Dermis blood vessel endothelial cell (primary cell): Measurements from ENCODE around the gene ETS2. TPM values are rescaled to one million over a fixed set of nuclear protein-coding genes. Genes with fewer than 3 reads are reported as not detected.

ENCODE experiments used
- DNase-seq: peaks from one replicate; pipeline ENCODE4 v3.0.0; 2010
- total RNA-seq: library from RNA; depleted of rRNA; stranded (reverse); fragments of >200 nt; gene quantifications from 2 replicates; pipeline ENCODE4 v1.2.3, GENCODE V29; 2014

ETS2 gene
- total RNA-seq, 1 donor from 2014 or later: 26.2 TPM

GRCh38 chr21:38780879-38781278, 24.9 kb upstream of the ETS2 start:
- DNase-seq: no peak

DNA sequence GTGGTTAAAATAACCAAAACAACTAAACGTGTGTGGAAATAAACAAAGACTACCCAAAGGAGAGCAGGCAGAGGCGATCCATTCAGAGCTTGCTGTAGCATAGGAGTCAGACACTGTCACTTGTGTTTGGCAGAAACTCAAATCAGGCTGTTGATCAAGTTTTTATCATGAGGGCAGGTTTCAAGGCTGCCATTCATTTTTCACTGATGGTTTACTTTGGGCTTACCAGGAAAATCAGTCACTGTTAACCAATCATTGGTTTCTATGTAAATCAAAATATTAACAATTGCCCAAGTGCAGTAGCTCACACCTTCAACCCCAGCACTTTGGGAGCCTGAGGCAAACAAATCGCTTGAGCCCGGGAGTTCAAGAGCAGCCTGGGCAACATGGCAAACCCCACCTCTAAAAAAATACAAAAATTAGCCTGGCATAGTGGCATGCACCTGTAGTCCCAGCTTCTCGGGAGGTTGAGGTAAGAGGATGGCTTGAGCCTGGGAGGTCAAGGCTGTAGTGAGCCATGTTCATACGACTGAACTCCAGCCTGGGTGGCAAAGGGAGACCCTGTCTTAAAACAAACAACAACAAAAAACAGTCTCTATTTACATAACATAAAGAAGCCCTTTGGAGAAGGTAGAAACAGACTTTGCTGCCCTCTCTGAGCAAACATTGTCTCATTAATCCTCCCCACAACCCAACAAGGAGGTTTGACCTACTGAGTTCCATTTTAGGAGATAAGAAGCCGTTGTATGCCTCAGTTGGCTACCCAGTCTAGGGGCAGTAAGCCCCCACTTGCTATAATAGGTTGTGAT, 21.1 kb upstream of the ETS2 start:
- no peak for DNase-seq

DNA sequence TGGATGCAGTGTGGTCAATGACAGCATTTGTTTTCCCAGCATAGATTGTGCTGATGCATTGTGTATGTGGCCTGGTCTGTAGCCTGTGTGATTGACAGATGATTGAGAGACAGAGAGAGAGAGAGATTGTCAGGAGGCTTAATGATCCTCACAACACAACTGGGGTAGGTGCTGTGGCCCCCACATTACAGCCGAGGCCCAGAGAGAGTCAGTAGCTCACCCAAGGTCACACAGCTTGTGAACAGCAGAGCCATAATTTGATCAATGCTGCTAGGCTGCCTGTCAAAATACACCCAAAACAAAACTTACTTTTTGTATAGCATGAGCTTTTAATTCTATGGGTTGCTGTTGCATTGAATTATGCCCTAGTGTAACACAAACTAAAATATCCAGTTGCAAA, 20.2 kb upstream of the ETS2 start:
- DNase-seq: no peak

DNA sequence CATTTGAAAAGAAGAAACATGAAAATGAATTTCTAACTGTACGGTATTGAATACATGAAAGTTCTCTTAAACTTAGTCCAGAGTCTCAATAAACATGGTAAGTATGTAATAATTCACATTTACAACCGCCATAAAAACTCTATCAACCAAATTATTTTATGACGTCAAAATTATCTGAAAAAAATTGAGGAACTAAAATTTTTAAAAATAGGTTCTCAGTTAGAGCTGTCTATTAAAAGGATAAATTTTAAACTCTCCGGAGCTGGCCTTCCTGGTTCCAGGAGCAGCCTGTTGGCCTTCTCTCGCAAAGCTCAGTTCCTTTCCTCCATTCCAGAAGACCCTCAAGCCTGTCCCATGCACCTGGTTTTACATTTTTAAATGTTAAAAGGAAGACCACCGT, 18.7 kb upstream of the ETS2 start:
- DNase-seq: no peak

DNA sequence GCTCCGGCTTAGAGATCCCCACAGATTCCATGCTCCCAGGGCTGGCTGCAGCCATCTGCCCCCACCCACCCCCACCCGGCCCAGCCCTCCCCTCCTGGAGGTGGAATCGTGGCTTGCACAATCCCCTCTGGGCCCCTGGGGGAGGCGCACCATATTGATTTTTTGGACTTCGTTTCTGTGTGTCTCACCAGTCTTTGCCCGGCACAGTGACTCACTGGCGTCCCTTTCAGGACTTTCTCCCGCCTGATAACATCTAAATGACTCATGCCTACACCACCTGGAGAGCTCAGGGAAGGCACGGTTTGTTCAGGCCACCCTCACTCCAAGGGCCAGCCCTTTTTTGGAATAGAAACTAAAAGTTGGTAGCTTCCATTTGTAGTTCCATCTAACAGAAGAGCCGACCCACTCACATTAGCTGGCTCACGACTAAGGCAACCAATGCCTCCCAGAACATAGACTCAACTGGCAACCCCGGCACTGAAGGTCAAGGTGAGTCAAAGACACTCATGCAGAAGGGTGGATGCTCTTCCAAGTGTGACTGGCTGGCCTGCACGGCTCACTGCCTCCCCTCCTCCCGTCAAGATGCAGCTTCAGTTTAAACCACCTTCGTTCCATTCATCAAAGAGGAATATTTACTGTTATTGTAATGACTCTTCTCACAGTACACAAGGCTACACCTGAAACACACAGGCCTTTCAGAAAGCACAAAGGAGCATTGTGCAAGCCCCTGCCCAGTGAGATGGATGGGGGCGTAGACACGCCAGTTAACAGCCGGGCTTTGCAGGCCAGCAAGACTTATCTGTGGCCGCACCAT, 18.1 kb upstream of the ETS2 start:
- peak; percentile 47 for DNase-seq

DNA sequence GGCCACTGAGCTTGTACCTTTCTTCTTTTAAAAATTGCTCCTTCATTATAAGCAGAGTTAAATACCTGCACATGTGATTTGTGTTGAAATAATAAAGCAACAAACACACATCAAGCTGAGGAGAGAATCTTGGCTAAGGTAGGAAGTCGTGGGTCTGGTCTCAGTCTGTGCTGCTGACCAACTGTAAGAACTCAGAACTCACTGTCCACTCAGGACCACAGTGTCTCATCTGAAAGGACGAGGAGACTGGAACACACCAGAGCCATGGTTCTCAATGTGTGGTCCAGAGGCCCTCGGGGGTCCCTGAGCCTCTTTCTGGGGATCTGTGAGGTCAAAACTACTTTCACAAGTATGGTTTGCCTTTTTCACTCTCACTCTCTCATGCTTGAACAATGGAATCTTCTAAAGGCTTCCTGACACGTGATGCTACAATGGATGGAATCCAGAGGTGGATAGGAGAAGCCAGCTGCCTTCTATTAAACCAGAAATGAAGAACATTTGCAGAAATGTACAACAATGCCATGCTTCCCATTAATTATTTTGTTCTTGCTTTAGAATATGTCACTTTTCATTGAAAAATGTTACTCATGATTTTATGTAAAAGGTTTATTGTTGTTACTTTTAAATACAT, 17.3 kb upstream of the ETS2 start:
- no peak for DNase-seq

DNA sequence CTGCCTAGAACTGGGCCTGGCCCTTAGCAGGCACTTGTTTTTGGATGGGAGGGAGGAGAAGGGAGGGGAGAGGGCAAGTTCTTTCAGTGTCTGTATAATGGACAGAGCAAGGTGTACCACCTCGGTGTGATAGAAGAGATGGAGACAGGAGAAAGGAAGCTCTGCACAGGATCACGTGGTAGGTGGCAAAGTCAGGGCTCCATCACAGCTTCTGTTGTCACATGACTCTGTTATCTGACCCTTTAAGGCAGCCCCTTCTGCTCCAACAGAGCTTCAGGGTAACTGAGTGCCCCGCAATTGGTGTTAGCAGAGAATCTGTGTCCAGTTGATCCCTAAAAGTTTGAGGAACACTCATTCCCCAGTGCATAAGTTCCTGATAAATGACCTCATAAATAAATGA, 16.5 kb upstream of the ETS2 start:
- no peak for DNase-seq

DNA sequence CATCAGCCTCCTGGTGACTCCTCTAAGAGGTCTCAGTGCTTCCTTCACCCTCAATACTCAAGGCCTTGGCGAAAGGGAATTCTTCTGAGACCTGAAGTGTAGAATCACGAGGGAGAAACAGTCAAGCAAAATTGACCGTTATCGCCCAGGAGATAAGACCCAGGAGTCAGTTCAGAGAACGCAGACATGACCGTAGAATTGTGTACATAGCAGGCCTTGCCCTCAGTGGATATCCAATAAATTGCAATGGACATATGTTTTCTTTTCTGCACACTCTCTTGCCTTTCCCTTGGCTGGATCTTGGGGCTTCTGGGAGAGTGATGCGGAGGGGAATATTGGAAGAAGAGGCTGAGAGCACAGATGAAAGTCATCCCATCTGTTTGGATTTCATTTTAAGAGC, 15.7 kb upstream of the ETS2 start:
- DNase-seq: no peak

GRCh38 chr21:38790961-38791360, 14.8 kb upstream of the ETS2 start:
- no peak for DNase-seq

GRCh38 chr21:38792676-38793459, 12.9 kb upstream of the ETS2 start:
- no peak for DNase-seq

DNA sequence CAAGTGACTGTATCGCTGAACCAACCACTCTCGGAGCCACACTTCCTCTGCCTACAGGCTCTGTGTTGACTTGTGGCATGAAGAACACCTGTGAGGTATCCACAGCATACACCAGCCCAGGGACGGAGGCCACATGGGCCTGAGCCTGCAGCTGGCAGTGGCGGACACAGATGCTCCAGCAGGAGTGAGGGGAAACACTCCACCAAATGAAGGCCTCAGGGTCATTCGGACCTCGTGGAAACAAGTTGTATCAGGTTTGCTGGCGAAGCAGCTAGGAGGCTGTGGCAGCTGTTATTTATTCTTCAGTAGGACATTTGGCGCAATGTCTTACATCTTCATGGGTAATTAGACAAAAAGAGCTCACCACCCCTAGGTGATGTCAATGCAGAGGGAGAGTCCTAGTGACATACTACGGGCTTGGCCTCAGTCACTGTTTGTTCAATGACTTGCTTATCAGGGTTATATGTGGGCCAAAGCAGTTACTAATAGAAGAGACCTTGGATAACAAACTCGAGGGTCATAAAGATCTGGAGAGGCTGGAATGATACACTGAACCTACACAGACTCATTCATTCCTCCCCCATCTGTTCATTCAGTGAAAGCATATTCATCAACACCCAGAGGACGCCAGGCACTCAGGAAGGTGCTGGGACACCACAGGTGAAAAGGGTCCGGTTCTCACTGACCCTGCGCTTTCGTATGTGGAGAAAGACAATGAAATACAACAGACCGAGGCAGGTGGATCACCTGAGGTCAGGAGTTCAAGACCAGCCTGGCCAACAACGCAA, 11.6 kb upstream of the ETS2 start:
- no peak for DNase-seq

DNA sequence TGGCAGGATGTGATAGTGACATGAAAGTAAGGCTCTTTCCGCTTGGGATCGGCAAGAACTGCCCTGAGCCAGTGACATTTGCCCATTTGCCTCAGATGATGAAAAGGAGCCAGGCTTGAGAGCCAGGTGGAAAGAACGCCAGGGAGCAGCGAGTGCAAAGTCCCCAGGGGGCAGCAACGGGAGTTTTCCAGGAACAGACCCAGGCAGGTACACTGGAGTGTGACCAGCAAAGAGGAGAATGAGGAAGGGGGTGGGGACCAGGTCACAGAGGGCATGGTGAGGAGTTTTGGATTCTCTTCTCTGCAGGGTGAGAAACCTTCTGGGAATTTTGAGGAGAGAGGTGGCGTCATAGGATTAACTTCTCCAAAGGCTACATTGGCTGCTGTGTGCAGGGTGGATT, 10.8 kb upstream of the ETS2 start:
- no peak for DNase-seq

GRCh38 chr21:38795475-38795874, 10.3 kb upstream of the ETS2 start:
- DNase-seq: no peak

DNA sequence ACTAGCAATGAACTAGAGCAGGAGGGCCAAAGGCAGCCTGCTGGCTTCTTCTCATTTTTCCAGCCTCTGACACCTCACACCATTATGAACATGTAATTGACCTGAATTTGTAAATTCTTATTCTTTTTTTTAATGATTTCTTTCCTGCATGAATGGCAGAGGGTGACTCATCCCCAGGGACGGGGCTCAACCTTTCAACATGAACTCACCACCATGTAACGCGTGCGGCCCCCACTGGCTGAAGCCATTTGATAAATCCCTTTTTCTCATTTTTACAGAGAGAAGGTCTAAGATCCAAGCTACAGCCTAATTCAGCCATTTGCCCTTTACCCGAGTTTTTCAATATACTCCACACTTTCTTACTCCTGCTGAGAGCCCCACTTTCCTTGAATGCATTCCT, 9.3 kb upstream of the ETS2 start:
- DNase-seq: peak; percentile 43

- DNase-seq: no peak
These were observed 8.3 kb upstream of the ETS2 start for GRCh38 chr21:38797470-38797869.

DNA sequence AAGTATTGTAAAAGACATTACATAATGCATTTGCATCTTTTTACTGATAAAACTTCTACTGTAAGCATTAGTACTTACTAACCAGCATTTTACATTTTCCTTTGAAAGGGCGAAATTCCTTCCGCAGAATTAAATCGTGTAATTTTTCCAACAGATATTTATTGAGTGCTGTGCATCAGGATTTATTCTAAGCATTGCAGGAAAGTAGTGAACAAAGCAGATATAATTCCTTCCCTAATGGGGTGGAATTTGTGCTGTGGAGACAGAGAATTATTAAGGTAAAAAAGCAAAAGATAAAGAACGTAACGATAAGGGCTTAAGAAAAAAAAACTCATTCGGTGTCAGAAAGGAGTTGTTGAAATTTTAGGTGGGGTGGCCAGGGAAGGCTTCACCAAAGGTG, 7.6 kb upstream of the ETS2 start:
- no peak for DNase-seq

- no peak for DNase-seq
These were observed 7.2 kb upstream of the ETS2 start for GRCh38 chr21:38798481-38798882.

DNA sequence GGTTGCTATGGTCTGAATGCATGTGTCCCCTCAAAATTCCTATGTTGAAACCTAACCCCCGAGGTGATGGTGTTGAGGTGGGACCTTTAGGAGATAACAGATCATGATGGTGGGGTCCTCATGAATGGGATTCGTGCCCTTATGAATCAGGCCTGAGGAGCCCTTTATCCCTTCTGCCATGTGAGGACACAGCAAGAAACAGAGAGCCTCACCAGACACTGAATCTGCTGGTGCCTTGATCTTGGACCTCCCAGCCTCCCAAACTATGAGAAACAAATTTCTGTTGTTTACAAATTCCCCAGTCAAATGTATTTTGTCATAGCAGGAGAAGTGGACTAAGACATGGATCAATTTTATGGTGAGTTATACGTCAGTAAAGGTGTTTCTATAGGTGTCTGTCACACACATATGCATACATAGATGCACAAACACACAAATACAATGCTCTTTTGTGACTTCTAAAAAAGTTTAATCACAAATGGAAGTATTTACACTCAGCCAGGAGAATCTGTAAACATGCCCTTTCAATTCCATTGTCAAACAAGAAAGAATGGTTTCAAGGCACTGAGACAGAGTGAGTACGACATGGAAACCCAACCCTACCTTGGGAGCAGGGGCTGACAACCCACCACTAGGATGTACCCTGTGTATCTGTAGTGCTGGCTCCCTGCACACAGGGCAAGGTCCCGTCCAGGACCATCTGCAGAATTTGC, 5.5 kb upstream of the ETS2 start:
- DNase-seq: no peak

- no peak for DNase-seq
These were observed 4.6 kb upstream of the ETS2 start for GRCh38 chr21:38800924-38801744.
